Airway epithelial cell (primary cell): ENCODE data around the gene RASA1. TPM values are rescaled to one million over a fixed set of nuclear protein-coding genes. Genes with fewer than 3 reads are reported as not detected.

Source experiments
- total RNA-seq: library from RNA; depleted of rRNA; stranded (reverse); fragments of >200 nt; gene quantifications from 2 replicates; pipeline ENCODE4 v1.2.3, GENCODE V29; 2015

Gene RASA1
- 28.9 and 29.4 TPM in 2 replicates for total RNA-seq

DNA sequence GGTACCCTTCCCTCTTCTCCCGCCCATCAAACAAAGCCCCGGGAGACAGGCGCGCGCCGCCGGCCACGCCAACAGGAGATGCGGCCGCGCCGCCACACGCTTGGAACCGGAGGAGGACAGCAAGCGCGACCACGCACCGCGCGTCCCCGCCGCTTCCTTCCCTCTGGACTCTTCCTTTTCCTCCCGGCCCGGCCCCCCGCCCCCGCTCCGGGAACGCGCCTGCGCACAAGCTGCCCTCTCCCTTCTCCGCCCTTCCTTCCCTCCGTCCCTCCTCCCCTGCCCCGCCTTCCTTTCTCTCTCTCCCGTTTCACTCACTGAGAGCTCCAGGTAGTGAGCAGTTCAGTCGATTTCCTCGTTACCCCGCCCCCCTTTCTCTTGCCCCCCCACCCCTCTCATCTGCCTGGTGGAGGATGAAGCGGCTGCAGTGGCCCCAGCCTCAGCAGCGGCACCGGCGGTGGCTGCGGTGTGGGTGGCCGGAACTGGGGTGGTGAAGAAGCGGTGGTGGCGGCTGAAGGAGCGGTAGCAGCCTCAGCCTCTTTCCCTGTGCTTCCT lies at the start of gene RASA1:
Gene RASA1, plus strand, starts transcription at position 310 of the 552 bp plus-strand sequence. CDS start 569 bp downstream, outside the sequence.

DNA sequence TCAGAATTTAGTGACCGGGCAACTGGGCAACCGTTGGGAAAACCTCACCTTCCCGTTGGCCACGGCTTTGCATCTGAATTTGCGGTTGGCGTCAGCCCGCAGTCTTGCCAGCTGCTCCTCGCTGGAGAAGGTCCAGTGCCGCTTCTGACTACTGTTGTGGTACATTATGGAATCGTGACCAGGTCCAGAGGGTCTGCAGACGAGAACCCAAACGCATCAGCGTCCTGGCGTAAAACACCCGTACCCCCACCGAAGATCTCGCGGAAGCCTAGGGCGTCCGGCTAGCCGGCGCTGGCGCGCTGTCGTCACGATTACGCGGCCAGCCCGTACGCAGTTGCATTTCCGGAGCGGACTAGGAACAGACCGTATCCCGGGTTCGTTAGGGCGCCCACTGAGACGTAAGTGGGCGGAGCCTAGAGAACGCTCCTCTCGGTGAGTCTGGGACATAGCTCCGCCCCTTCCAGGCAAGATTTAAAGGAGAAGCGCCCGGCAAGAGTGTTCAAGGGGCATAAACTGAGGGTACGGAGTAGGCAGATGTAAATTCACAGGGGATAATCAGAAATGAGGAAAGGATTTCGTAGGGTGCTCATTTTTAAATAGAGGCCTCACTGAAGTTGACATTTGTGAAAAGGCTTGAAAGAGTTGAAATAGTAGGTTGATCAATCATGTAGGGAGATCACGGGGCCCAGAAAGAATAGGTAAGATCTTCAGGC lies 145.1 kb downstream of the RASA1 start, which contains the start of gene CCNH:
Gene CCNH, minus strand, starts transcription at position 301 of the 713 bp plus-strand sequence. Its CDS starts 136 bp downstream, at position 165.

Other genes with a start within 250 kb of the RASA1 start
- gene CCNH, start 145.0 kb downstream of the RASA1 start, total RNA-seq = 54.7 and 66.1 TPM in 2 replicates